Aorta (tissue), 5 donors: ENCODE measurements around the gene ABCC6. TPM values are rescaled to one million over a fixed set of nuclear protein-coding genes. Genes with fewer than 3 reads are reported as not detected.
"Not testable (repeated sequence)": the region's sequence is repeated elsewhere in the genome, so short reads cannot be mapped to it uniquely, and the experiment has no call there.

Experiments used
- ATAC-seq: fragments of 200-7000 bp; cut with Tn5 transposase; one replicate; pipeline ENCODE4 v1.9.1; 2022; ENCODE audit warnings: moderate library complexity; ENCODE audit not compliant: low FRiP score
- DNase-seq, 2 donors: peaks; one replicate each; pipeline ENCODE4 v3.0.0-alpha.2; 2020
- H3K27ac ChIP-seq, 2 donors: one replicate each; pipeline ENCODE4 v1.5.1; 2013; ENCODE audit warnings: low read length in 2 of 2, mild to moderate bottlenecking in 2 of 2, moderate library complexity in 2 of 2, control low read depth in 1 of 2, inconsistent platforms in 1 of 2, low read depth in 1 of 2
- H3K27me3 ChIP-seq, 2 donors: one replicate each; pipeline ENCODE4 v1.6.1; 2013; ENCODE audit warnings: control low read depth in 1 of 2, low read length in 1 of 2, mild to moderate bottlenecking in 1 of 2, moderate library complexity in 1 of 2; ENCODE audit not compliant: insufficient read depth in 2 of 2, control insufficient read depth in 1 of 2
- H3K36me3 ChIP-seq, 2 donors: one replicate each; pipeline ENCODE4 v1.6.1; 2013; ENCODE audit warnings: control low read depth in 1 of 2, low read length in 1 of 2, mild to moderate bottlenecking in 1 of 2; ENCODE audit not compliant: insufficient read depth in 2 of 2, control insufficient read depth in 1 of 2
- H3K4me1 ChIP-seq, 2 donors: one replicate each; pipeline ENCODE4 v1.6.1; 2013; ENCODE audit warnings: low read length in 2 of 2, control low read depth in 1 of 2, mild to moderate bottlenecking in 1 of 2, moderate library complexity in 1 of 2; ENCODE audit not compliant: insufficient read depth in 2 of 2, control insufficient read depth in 1 of 2
- H3K4me3 ChIP-seq, 2 donors: one replicate each; pipeline ENCODE4 v1.5.1; 2013; ENCODE audit warnings: low read length in 2 of 2, control low read depth in 1 of 2, mild to moderate bottlenecking in 1 of 2
- H3K9me3 ChIP-seq: one replicate; pipeline ENCODE4 v1.6.1; 2013; ENCODE audit warnings: mild to moderate bottlenecking, low read length; ENCODE audit not compliant: control insufficient read depth
- WGBS, 2 donors: extraction: QIAGEN DNeasy Blood & Tissue Kit; methylation state at CpG; one replicate each; pipeline ENCODE4 v1.1.7; 2013; 5-methylcytosine and 5-hydroxymethylcytosine counted together
- intact Hi-C, 2 donors: fragments of 100-400 bp; cut with DNase I; formaldehyde crosslinking; loops; one replicate each; pipeline versions ENCODE4 v1.14.2 to v1.15.0; 2022
- polyA plus RNA-seq, 2 donors: library from polyadenylated mRNA; stranded (reverse); fragments of 200-250 nt; gene quantifications; one replicate each; pipeline ENCODE4 v1.2.3, GENCODE V29; 2013
- total RNA-seq, 2 donors: library from RNA; stranded (reverse); fragmentation: NEBNext Ultra II Directional; extraction: Animal tissue kit (Norgen Biotek cat#: 25700); gene quantifications; one replicate each; pipeline ENCODE4 v1.2.1, GENCODE V29; 2021
- donor health status: healthy with polysubstance abuse.
- donor health status: Bipolar disorder and iron deficiency.
- donor health status: DM: no; HTN: no; CAD: no.
- donor health status: DM: no; HTN: no; CAD: no.
- donor health status: DM: yes; HTN: yes; CAD: no.

ABCC6 gene
- total and polyA plus RNA-seq, 4 donors: 0.20 to 4.6 (median 2.4) TPM

DNA sequence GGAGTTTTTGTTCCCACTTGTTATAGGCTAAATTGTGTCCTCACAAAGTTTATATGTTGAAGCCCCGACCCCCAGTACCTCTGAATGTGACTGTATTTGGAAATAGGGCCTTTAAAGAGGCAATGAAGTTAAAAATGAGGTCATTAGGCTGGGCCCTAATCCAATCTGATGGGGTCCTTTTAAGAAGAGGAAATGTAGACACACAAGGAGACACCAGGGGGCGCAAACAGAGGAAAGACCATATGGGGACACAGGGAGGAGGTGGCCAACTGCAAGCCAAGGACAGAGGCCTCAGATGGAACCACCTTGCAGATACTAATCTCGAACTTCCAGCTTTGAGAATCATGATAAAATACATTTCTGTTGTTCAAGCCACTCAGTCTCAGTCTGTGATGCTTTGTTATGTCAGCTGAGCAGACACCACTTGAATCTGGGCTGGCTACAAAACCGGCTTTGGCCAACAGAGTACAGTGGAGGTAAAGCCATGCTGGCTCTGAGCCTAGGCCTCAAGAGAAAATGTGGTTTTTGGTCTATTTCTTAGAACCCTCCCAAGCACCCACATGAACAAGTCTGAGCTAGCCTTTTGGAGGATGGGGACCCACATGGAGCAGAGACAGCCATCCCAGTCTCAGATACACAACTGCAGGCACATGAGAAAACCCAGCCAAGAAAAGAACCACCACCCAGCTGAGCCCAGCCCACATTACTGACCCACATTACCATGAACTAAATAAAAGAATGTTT lies 20.7 kb downstream of the ABCC6 start:
- H3K9me3 ChIP-seq, H3K27me3 ChIP-seq, intact Hi-C loops, H3K4me1 ChIP-seq, H3K36me3 ChIP-seq, H3K4me3 ChIP-seq, ATAC-seq, H3K27ac ChIP-seq: not testable (repeated sequence)
- peak; percentile 72 to 76 for DNase-seq
- 51 to 60% methylated on average over 3 to 4 of the region's 4 CpGs for WGBS, 2 donors

DNA sequence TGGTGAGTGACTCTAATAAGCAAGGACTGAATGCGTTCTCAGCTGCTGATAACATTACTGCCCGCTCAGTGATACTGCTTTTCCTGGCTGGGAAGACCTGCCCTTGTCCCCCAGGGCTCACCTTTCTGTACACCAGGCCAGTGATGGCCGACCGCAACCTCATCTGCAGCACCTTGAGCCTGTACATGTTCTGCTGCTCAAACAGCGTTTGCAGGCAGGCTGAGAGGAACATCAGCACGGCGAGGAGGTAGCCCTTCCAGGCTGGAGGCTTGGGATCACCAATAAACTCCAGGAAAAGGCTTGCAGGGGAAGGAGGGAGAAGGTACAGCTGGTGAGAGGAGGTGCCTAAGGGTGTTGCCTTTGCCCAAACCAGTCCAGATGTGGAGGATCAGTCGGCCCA lies 21.4 kb downstream of the ABCC6 start:
- H3K9me3 ChIP-seq, H3K27ac ChIP-seq, H3K36me3 ChIP-seq, H3K4me1 ChIP-seq, H3K27me3 ChIP-seq, H3K4me3 ChIP-seq, intact Hi-C loops, ATAC-seq: not testable (repeated sequence)
- 84 to 87% methylated on average over 7 of the region's 8 CpGs for WGBS, 2 donors
- DNase-seq: peak in 1 of 2 donors; percentile 34

DNA sequence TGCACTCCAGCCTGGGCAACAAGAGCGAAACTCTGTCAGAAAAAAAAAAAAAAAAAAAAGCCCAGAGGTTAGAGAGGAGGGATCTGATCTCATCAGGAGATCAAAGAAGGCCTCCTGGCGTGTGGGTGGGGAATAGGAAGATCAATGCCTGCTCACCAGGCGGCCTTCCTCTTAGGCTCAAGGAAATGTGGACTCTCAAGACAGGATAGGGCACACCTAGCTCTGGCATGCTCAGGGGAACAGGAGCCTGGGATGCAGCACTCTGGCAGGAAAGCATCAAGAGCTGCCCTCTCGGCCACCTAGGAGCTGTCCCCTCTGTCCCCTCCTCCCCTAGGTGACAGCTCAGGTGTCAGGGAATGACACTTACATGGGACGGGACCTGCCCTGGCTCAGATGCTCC lies 22.9 kb downstream of the ABCC6 start:
- H3K4me3 ChIP-seq, H3K27ac ChIP-seq, ATAC-seq, H3K27me3 ChIP-seq, H3K9me3 ChIP-seq, H3K36me3 ChIP-seq, intact Hi-C loops, H3K4me1 ChIP-seq: not testable (repeated sequence)
- peak in 1 of 2 donors; percentile 17 for DNase-seq
- WGBS, 2 donors: 94% methylated on average over 3 to 5 of the region's 5 CpGs

DNA sequence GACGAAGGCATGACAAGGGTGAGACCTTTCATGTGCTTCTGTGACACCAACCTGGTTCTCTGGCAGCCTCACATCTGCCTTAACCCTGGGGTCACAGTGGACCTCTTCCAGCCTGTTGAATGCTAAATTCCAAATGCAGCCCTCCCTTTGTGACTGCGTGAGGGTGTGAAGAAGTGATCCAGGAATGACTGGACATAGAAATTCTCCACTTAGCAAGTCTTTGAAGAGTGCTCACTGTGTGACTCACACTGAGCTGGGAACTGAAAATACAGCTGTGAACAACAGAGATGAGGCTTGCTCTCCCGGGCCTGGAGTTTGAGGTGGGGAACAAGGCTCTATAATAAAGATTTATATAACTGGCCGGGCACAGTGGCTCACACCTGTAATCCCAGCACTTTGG lies 23.9 kb downstream of the ABCC6 start:
- H3K27me3 ChIP-seq, H3K9me3 ChIP-seq, H3K4me1 ChIP-seq, ATAC-seq, H3K27ac ChIP-seq, intact Hi-C loops, DNase-seq, H3K4me3 ChIP-seq, H3K36me3 ChIP-seq: not testable (repeated sequence)
- WGBS, 2 donors: 60 to 70% methylated on average over 3 to 4 of the region's 4 CpGs

DNA sequence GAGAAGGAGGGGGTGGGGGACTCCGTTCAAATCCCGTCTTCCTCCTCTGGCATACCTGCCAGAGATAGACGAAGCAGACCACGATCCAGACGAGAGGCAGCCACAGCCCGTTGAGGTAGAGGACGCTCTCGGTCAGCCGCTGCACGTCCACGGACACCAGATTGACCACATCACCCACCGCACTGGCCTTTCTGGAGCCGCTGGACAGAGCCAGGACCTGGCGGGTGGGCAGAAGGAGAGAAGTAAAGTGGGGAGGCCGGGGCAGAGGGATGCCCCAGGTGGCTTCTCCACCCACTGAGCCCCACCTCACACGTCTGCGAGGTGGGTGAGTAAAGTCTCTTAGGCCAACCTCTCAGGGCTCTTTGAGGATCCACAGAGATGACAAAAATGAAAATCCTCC lies 25.3 kb downstream of the ABCC6 start:
- no peak overlapping the region for H3K4me3 ChIP-seq
- no peaks in the 10 kb centered on the region for H3K36me3 ChIP-seq
- H3K4me1 ChIP-seq: no peaks in the 10 kb centered on the region
- 84 to 87% methylated on average over 15 to 17 of the region's 17 CpGs for WGBS, 2 donors
- no peaks in the 10 kb centered on the region for H3K9me3 ChIP-seq
- no peaks in the 10 kb centered on the region for H3K27me3 ChIP-seq
- intact Hi-C loops: no loop called here
- peak in 1 of 2 donors; percentile 61 for DNase-seq
- no peak overlapping the region for H3K27ac ChIP-seq
- ATAC-seq: no peak

DNA sequence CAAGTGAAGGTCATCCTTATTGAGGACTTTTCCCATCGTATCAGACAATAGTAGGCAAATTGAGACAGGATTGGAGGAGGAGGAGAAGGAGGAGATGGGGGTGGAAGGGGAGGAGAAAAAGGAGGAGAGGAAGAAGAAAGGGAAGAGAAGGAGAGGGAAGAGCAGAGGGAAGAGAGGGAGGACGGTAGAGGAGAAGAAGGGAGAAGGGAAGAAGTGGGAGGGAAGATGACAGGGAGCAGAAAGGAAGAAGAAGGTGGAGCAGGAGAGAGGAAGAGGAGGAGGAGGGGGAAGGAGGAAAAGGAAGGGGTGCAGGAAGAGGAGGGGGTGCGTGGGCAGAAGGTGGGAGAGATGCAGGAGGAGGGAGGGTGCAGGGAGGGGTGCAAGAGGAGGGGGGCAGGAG lies 26.0 kb downstream of the ABCC6 start:
- intact Hi-C loops: no loop called here
- WGBS, 2 donors: 80 to 82% methylated on average over 3 of the region's 3 CpGs

DNA sequence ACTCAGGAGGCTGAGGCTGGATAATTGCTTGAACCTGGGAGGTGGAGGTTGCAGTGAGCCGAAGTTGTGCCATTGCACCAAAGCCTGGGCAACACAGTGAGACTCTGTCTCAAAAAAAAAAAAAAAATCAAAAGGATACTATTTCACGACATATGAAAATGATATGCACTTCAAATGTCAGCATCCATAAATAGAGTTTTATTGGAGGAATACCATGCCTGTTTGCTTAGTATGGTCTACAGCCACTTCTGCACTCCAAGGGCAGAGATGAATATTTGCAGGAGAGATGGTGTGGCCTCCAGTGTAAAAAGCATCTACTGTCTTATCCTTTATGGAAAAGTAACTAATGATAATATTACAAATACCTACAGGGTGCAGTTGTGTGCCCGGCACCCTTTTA lies 27.2 kb downstream of the ABCC6 start:
- no peak for ATAC-seq

More for the DNA sequence above, 26.0 kb downstream of the ABCC6 start:
- no peaks in the 10 kb centered on the region for H3K36me3 ChIP-seq
- peak in 1 of 2 donors; percentile 20 for DNase-seq
- no peaks in the 10 kb centered on the region for H3K9me3 ChIP-seq
- no peaks in the 10 kb centered on the region for H3K4me1 ChIP-seq
- H3K27me3 ChIP-seq: no peaks in the 10 kb centered on the region
- no peak for ATAC-seq
- no peak overlapping the region for H3K27ac ChIP-seq
- no peak overlapping the region for H3K4me3 ChIP-seq

DNA sequence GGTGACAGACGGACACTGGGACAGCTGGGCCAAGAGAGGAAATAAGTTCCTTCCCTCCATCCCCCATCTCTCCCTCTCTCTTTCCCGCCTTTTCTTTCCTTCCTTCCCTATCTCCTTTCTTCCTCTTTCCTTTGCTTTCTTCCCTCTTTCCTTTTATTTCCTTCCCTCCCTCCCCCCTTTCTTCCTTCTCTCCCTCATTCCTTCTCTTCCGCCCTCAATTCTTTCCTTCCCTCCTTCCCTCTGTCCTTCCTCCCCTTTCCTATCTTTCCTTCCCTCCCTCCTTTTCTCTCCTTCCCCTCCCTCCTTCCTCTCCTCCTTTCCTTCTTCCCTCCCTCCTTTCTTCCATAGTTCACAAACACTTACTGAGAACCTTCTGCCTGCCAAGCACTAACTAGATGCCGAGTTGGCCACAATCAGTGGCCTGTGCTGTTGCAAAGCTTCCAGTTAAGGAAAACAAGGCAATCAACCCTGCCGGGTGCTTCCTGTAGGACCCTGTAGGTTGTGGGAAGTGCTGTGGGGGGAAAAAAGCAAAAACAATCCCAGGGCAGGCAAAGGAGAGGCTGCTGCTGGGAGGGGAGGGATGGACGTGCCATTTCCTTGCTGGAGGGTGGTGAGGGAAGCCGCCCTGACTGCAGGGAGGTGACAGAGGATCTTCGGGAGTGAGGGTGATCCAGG lies 31.7 kb downstream of the ABCC6 start:
- no peak for ATAC-seq
- intact Hi-C loops: loop anchor here in 1 of 2 donors (5.0 kb wide), 1 partner anchor 549 kb away; the partner anchor contains the start of gene MARF1
- DNase-seq: no peak
- Histone ChIP-seq H3K4me1 (no peaks in the 10 kb centered on the region), H3K27me3 (no peaks in the 10 kb centered on the region), H3K9me3 (no peaks in the 10 kb centered on the region), H3K4me3 (no peak overlapping the region), H3K27ac (no peak overlapping the region), H3K36me3 (no peaks in the 10 kb centered on the region)
- WGBS, 2 donors: 63 to 72% methylated on average over 7 to 8 of the region's 8 CpGs

More for the DNA sequence above, 27.2 kb downstream of the ABCC6 start:
- Histone ChIP-seq H3K36me3 (no peaks in the 10 kb centered on the region), H3K9me3 (no peaks in the 10 kb centered on the region), H3K27me3 (no peaks in the 10 kb centered on the region), H3K27ac (no peak overlapping the region), H3K4me1 (no peaks in the 10 kb centered on the region), H3K4me3 (no peak overlapping the region)
- intact Hi-C loops: no loop called here
- DNase-seq: peak in 1 of 2 donors; percentile 14
- 72 to 90% methylated on average over 3 of the region's 3 CpGs for WGBS, 2 donors

DNA sequence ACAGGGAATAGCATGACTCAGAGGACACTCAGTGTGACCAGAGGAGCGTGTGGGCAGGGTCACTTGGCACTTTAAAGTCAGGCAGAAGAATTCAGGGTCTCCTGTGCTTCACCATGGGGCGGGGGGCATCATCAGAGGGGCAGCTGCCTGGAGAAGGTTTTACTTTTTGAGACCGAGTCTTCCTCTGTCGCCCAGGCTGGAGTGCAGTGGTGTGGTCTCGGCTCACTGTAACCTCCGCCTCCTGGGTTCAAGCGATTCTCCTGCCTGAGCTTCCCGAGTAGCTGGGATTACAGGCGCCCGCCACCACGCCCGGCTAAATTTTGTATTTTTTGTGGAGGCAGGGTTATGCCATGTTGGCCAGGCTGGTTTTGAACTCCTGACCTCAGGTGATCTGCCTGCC lies 32.3 kb downstream of the ABCC6 start:
- H3K9me3 ChIP-seq, H3K27ac ChIP-seq, H3K4me3 ChIP-seq, H3K4me1 ChIP-seq, H3K27me3 ChIP-seq, ATAC-seq, H3K36me3 ChIP-seq: not testable (repeated sequence)
- DNase-seq: peak in 1 of 2 donors; percentile 54
- 93% methylated on average over 12 of the region's 12 CpGs for WGBS, 2 donors
- intact Hi-C loops: loop anchor here in 1 of 2 donors (5.0 kb wide), 1 partner anchor 549 kb away; the partner anchor contains the start of gene MARF1
